Measurements from ENCODE around the gene SEPTIN8. TPM values are rescaled to one million over a fixed set of nuclear protein-coding genes. Genes with fewer than 3 reads are reported as not detected.
A peak's percentile ranks its signal among the peaks of the same experiment; 100 is the strongest.

The SEPTIN8 gene
- total and polyA plus RNA-seq, 10 of the 15 experiments (the other 5 are each of a cell fraction or from before 2014, with no cell fraction given), result 6.1 to 96.1 (median 29.4) TPM

- no peak for TF ChIP-seq PAX8 (IDR thresholded peaks at IDR 0.05)
- no peak for TF ChIP-seq ZNF384 (IDR thresholded peaks at IDR 0.05; ENCODE audit: borderline replicate concordance, low read depth, low read length)
- TF ChIP-seq RAD21 (IDR thresholded peaks at IDR 0.05; ENCODE audit: insufficient read depth, low read depth, low read length), result no peak
- no peak for TF ChIP-seq NFYA (IDR thresholded peaks at IDR 0.05; ENCODE audit: borderline replicate concordance, low read depth, low read length)
- no peak for TF ChIP-seq MAX (IDR thresholded peaks at IDR 0.05; ENCODE audit: low read depth, low read length)
- TF ChIP-seq IKZF2 (IDR thresholded peaks at IDR 0.05), result peak in 1 of 2 experiments; percentile 26; a peak in 1 of 4 replicates
- TF ChIP-seq NBN (IDR thresholded peaks at IDR 0.05), result no peak
Measured at GRCh38 chr5:132780577-132780976, 3.5 kb upstream of the SEPTIN8 start (continued).

- 100% methylated on average over 3 of the region's 3 CpGs for WGBS (ENCODE audit: insufficient coverage, insufficient replicate concordance, low lambda C conversion rate, missing lambda C conversion rate)
- Histone ChIP-seq H3K4me1 (ENCODE audit: control insufficient read depth, insufficient read depth, low read length) (peaks cover 7% of the 10 kb centered on the region), H3K9ac (ENCODE audit: control insufficient read depth, insufficient read depth, low read length) (no peak overlapping the region), H2AFZ (ENCODE audit: control insufficient read depth, low read depth, low read length) (no peak overlapping the region), H3K4me2 (ENCODE audit: control insufficient read depth, insufficient read depth) (no peak overlapping the region), H3K27me3 (replicated peaks in 1 of 2; ENCODE audit: control insufficient read depth in 2 of 2, insufficient read depth in 2 of 2, low read length in 1 of 2) (no peaks in the 10 kb centered on the region), H3K27ac (ENCODE audit: control insufficient read depth, insufficient read depth) (no peak overlapping the region), H3K9me3 (replicated peaks; ENCODE audit: control insufficient read depth, insufficient read depth, low read length) (no peaks in the 10 kb centered on the region), H3K79me2 (ENCODE audit: control insufficient read depth, insufficient read depth, low read length) (peaks cover 9% of the 10 kb centered on the region), H3K36me3 (ENCODE audit: control insufficient read depth in 2 of 2, insufficient read depth in 2 of 2, low read length in 1 of 2) (no peaks in the 10 kb centered on the region), H3K4me3 (no peak overlapping the region), H4K20me1 (ENCODE audit: control insufficient read depth, insufficient read depth) (no peaks in the 10 kb centered on the region)
- ChIA-PET CTCF (interaction anchor here (0.9 kb wide), 1 partner anchor 27 kb away, joined by 3 read pairs; no protein-coding TSS in a partner anchor), RAD21 (ENCODE audit: unreplicated experiment) (interaction anchor here (1.3 to 2.5 kb wide), 2 partner anchors 12 to 26 kb away, joined by 3 to 9 read pairs; no protein-coding TSS in a partner anchor), POLR2A (interaction anchor here (7.2 kb wide), 1 partner anchor 27 kb away, joined by 56 read pairs; no protein-coding TSS in a partner anchor), SMC1A (ENCODE audit: uncharacterized antibody, unreplicated experiment) (interaction anchor here (2.4 to 7.5 kb wide), 3 partner anchors 12 to 29 kb away, joined by 8 to 88 read pairs (median 10); partner anchors contain the start of gene CCNI2)
- FAIRE-seq (no peak), DNase-seq (ENCODE audit: low read depth, low spot score) (no peak), ATAC-seq (no peak)
- BruUV-seq (replicated peaks), result no TSS peak
- in situ Hi-C loops (cut with MboI), result no loop called here
- no peak for TF ChIP-seq HDAC6 (IDR thresholded peaks at IDR 0.05; ENCODE audit: unreplicated experiment)
- intact Hi-C loops (cut with micrococcal nuclease; ENCODE audit: unreplicated experiment), result no loop called here
Measured at GRCh38 chr5:132779961-132780360, 2.9 kb upstream of the SEPTIN8 start.

All from GM12878 (cell line).